WTC11 (cell line): ENCODE results near the gene STAT3. TPM values are rescaled to one million over a fixed set of nuclear protein-coding genes. Genes with fewer than 3 reads are reported as not detected.

Experiments used
- ATAC-seq: fragments of 200-7000 bp; cut with Tn5 transposase; 2 replicates; pipeline ENCODE4 v1.10.0; 2021; ENCODE audit warnings: mild to moderate bottlenecking, moderate library complexity
- CTCF ChIA-PET: fragments of 300-600 bp; sonication (Branson Sonifier 250); formaldehyde crosslinking; loops from one replicate; lab custom pipeline; 2021; ENCODE audit warnings: antibody characterized with exemption; lab: Charles Lee
- POLR2A ChIA-PET: fragments of 350-600 bp; sonication (Branson Sonifier 250); formaldehyde crosslinking; loops from one replicate; lab custom pipeline; 2021; ENCODE audit warnings: antibody characterized with exemption; lab: Charles Lee
- DNase-seq: peaks from one replicate; pipeline ENCODE4 v3.0.0; 2021; ENCODE audit warnings: low spot score
- H3K27ac Mint-ChIP-seq: 2 replicates; pipeline ENCODE4 v1.8.0; 2021; ENCODE audit warnings: mixed read lengths
- H3K27me3 Mint-ChIP-seq: 2 replicates; pipeline ENCODE4 v1.8.0; 2021; ENCODE audit warnings: low read depth, mild to moderate bottlenecking, moderate library complexity, mixed read lengths
- H3K36me3 Mint-ChIP-seq: 2 replicates; pipeline ENCODE4 v1.8.0; 2021; ENCODE audit warnings: mixed read lengths
- H3K4me1 Mint-ChIP-seq: 2 replicates; pipeline ENCODE4 v1.8.0; 2022; ENCODE audit warnings: mixed read lengths
- H3K4me3 Mint-ChIP-seq: 2 replicates; pipeline ENCODE4 v1.8.0; 2021; ENCODE audit warnings: mild to moderate bottlenecking, moderate library complexity, mixed read lengths
- H3K9me3 Mint-ChIP-seq: 2 replicates; pipeline ENCODE4 v1.8.0; 2021; ENCODE audit warnings: mixed read lengths
- CBFB ChIP-seq: sonication (generic); formaldehyde crosslinking; IDR thresholded peaks from 2 replicates; pipeline ENCODE4 v1.8.1; 2022; ENCODE audit warnings: mild to moderate bottlenecking, low read depth, missing genetic modification reagents
- GTF2I ChIP-seq: fragments of 250-450 bp; sonication (Bioruptor Pico); conservative IDR thresholded peaks from 2 replicates; pipeline ENCODE4 v1.4.0; 2021; ENCODE audit warnings: mild to moderate bottlenecking
- KAT7 ChIP-seq: sonication (generic); formaldehyde crosslinking; IDR thresholded peaks from 2 replicates; pipeline ENCODE4 v1.8.1; 2023; ENCODE audit warnings: missing genetic modification reagents, mild to moderate bottlenecking, borderline replicate concordance
- NFYB ChIP-seq: sonication (generic); formaldehyde crosslinking; conservative IDR thresholded peaks from 2 replicates; pipeline ENCODE4 v1.8.0; 2022; ENCODE audit warnings: low read depth, missing genetic modification reagents
- SMAD3 ChIP-seq: sonication (generic); formaldehyde crosslinking; IDR thresholded peaks from 2 replicates; pipeline ENCODE4 v1.8.0; 2022; ENCODE audit warnings: missing genetic modification reagents, mild to moderate bottlenecking, borderline replicate concordance
- ZNF423 ChIP-seq: fragments of 250-450 bp; sonication (Bioruptor Pico); IDR thresholded peaks from 2 replicates; pipeline ENCODE4 v2.1.2; 2022; ENCODE audit warnings: mild to moderate bottlenecking, moderate library complexity
- total RNA-seq: library from RNA; stranded (reverse); gene quantifications from 3 replicates; pipeline ENCODE4 v1.2.3, GENCODE V29; 2021
- TF ChIP-seq, protein P1 (sequence below): fragments of 250-450 bp; sonication (Bioruptor Pico); IDR thresholded peaks from 2 replicates; pipeline ENCODE4 v1.8.0; 2021; ENCODE audit warnings: mild to moderate bottlenecking
- TF ChIP-seq, protein P2 (sequence below): fragments of 250-450 bp; sonication (Bioruptor Pico); conservative IDR thresholded peaks from 2 replicates; pipeline ENCODE4 v1.9.0; 2021; ENCODE audit warnings: mild to moderate bottlenecking
- TF ChIP-seq, protein P3 (sequence below): sonication (generic); formaldehyde crosslinking; IDR thresholded peaks from 2 replicates; pipeline ENCODE4 v1.8.1; 2022; ENCODE audit warnings: missing genetic modification reagents, borderline replicate concordance
- TF ChIP-seq, protein P4 (sequence below): sonication (generic); formaldehyde crosslinking; IDR thresholded peaks from 2 replicates; pipeline ENCODE4 v1.8.1; 2023; ENCODE audit warnings: mild to moderate bottlenecking, missing genetic modification reagents, moderate library complexity
- TF ChIP-seq, protein P5 (sequence below): fragments of 250-450 bp; sonication (Bioruptor Pico); IDR thresholded peaks from 2 replicates; pipeline ENCODE4 v1.9.0; 2021; ENCODE audit warnings: mild to moderate bottlenecking
- TF ChIP-seq, protein P6 (sequence below): sonication (generic); formaldehyde crosslinking; IDR thresholded peaks from 2 replicates; pipeline ENCODE4 v1.8.1; 2023; ENCODE audit warnings: mild to moderate bottlenecking, missing genetic modification reagents, moderate library complexity
- TF ChIP-seq, protein P7 (sequence below): sonication (generic); formaldehyde crosslinking; IDR thresholded peaks from 2 replicates; pipeline ENCODE4 v1.8.1; 2022; ENCODE audit warnings: low read depth, mild to moderate bottlenecking, moderate library complexity, missing genetic modification reagents, borderline replicate concordance

STAT3 gene
- total RNA-seq, 1 experiment from 2014 or later, result 98.0 TPM

DNA sequence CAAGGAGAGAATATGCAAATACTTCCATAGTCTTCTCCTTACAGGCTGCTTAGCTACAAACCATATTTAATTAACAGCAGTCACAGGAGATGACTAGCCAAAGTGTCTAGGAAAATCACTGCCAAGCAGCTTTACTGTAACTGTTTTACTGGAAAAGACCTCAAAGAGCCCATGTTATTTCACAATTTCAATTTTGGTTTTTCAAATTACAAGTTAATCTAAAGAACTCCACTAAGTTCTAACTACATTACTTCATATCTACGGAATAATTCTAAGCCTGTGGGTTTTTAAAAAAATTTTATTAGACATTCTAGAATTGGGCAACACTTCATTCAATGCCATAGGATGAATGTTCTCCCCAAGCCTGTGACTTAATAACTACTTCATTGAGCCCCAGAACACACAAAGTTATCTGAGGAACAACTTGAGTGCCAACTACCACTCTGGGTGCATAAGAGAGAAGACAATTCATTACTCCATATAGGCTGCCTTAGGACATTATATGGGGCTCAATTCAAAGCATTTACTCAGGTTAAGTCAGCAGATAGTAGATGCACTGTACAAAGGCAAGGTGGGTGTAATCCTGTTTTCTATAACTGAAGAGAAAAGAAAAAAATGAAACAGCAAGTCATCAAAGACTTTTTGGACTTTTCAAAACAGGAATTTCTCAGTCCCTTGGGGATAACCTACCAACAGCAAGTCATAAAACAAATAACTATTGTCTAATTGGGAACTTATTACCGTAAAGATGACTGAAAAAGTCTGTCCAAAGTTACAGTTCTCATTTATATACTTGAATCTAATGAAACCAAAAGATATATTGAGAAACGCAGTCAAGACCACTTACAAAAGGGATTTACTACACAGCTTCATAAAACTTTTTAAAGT, 33.0 kb downstream of the STAT3 start:
- TF ChIP-seq NFYB (CRISPR knock-in tag), result no peak
- TF ChIP-seq, protein P1, sequence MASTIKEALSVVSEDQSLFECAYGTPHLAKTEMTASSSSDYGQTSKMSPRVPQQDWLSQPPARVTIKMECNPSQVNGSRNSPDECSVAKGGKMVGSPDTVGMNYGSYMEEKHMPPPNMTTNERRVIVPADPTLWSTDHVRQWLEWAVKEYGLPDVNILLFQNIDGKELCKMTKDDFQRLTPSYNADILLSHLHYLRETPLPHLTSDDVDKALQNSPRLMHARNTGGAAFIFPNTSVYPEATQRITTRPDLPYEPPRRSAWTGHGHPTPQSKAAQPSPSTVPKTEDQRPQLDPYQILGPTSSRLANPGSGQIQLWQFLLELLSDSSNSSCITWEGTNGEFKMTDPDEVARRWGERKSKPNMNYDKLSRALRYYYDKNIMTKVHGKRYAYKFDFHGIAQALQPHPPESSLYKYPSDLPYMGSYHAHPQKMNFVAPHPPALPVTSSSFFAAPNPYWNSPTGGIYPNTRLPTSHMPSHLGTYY (CRISPR knock-in tag), result no peak
- TF ChIP-seq, protein P2, sequence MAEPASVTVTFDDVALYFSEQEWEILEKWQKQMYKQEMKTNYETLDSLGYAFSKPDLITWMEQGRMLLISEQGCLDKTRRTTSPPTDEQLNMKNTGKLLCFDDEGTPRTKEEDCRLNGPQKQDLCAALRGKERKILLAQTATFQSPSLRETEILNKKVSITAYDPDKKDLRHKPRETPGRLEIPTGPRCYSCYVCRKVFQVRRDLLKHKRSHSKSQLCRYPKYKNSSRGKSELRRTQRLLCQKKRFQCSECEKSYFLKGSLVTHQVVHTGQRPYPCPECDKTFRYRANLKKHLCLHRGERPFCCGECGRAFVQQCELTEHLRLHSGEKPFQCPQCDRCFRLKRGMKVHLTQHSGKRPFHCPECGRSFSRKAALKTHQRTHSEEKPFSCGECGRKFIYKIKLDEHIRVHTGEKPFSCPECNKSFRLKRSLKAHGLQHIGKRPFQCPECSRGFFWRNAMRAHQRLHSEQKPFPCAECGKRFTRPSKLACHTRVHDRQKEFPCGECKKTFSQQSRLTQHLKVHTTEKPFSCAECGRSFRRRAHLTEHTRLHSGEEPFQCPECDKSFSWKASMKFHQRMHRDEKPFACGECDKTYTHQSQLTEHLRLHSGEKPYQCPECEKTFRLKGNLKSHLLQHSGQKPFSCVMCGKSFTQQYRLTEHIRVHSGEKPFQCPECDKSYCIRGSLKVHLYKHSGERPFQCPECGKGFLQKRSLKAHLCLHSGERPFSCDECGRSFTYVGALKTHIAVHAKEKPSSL, result no peak
- TF ChIP-seq CBFB, result no peak
- no peak for TF ChIP-seq SMAD3 (CRISPR knock-in tag)
- TF ChIP-seq, protein P3, sequence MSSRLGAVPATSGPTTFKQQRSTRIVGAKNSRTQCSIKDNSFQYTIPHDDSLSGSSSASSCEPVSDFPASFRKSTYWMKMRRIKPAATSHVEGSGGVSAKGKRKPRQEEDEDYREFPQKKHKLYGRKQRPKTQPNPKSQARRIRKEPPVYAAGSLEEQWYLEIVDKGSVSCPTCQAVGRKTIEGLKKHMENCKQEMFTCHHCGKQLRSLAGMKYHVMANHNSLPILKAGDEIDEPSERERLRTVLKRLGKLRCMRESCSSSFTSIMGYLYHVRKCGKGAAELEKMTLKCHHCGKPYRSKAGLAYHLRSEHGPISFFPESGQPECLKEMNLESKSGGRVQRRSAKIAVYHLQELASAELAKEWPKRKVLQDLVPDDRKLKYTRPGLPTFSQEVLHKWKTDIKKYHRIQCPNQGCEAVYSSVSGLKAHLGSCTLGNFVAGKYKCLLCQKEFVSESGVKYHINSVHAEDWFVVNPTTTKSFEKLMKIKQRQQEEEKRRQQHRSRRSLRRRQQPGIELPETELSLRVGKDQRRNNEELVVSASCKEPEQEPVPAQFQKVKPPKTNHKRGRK (CRISPR knock-in tag), result no peak
- TF ChIP-seq, protein P4, sequence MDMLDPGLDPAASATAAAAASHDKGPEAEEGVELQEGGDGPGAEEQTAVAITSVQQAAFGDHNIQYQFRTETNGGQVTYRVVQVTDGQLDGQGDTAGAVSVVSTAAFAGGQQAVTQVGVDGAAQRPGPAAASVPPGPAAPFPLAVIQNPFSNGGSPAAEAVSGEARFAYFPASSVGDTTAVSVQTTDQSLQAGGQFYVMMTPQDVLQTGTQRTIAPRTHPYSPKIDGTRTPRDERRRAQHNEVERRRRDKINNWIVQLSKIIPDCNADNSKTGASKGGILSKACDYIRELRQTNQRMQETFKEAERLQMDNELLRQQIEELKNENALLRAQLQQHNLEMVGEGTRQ (CRISPR knock-in tag), result no peak
- POLR2A ChIA-PET, result no interaction called here
- CTCF ChIA-PET, result interaction anchor here (0.7 to 1.3 kb wide), 2 partner anchors 68 to 162 kb away, joined by 3 read pairs; partner anchors contain the start of gene CAVIN1
- H3K9me3 Mint-ChIP-seq, result no peaks in the 10 kb centered on the region
- no peak overlapping the region for H3K4me3 Mint-ChIP-seq
- 0 out of 2 replicates have a peak overlapping the region, but pooled peaks have one; percentile 13 for H3K27ac Mint-ChIP-seq
- no peaks in the 10 kb centered on the region for H3K27me3 Mint-ChIP-seq
- peaks cover 5% of the 10 kb centered on the region for H3K4me1 Mint-ChIP-seq
- DNase-seq (no peak), ATAC-seq (no peak)
- no peaks in the 10 kb centered on the region for H3K36me3 Mint-ChIP-seq

DNA sequence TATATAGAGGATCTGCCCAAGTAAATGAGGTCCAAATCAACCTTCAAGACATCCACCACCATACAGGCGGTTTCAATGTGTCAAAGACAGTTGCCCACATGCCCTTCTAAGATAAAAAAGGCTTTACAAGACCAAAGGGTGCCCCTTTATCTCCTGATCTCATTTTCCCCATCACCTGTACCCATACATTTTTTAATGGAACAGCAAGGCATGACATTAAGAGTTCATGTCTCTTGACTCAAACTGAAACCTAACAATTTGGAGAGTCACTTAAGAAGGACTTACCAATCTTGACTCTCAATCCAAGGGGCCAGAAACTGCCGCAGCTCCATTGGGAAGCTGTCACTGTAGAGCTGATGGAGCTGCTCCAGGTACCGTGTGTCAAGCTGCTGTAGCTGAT, 40.1 kb downstream of the STAT3 start:
- DNase-seq (no peak), ATAC-seq (no peak)
- TF ChIP-seq, protein P5, sequence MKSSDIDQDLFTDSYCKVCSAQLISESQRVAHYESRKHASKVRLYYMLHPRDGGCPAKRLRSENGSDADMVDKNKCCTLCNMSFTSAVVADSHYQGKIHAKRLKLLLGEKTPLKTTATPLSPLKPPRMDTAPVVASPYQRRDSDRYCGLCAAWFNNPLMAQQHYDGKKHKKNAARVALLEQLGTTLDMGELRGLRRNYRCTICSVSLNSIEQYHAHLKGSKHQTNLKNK (CRISPR knock-in tag), result no peak
- TF ChIP-seq KAT7 (CRISPR knock-in tag), result no peak
- TF ChIP-seq, protein P6, sequence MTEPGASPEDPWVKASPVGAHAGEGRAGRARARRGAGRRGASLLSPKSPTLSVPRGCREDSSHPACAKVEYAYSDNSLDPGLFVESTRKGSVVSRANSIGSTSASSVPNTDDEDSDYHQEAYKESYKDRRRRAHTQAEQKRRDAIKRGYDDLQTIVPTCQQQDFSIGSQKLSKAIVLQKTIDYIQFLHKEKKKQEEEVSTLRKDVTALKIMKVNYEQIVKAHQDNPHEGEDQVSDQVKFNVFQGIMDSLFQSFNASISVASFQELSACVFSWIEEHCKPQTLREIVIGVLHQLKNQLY (CRISPR knock-in tag), result no peak
- no peak for TF ChIP-seq ZNF423 (CRISPR knock-in tag)
- TF ChIP-seq GTF2I (CRISPR knock-in tag), result no peak
- TF ChIP-seq, protein P4 (CRISPR knock-in tag), result no peak
- TF ChIP-seq, protein P2, result no peak
- TF ChIP-seq, protein P7, sequence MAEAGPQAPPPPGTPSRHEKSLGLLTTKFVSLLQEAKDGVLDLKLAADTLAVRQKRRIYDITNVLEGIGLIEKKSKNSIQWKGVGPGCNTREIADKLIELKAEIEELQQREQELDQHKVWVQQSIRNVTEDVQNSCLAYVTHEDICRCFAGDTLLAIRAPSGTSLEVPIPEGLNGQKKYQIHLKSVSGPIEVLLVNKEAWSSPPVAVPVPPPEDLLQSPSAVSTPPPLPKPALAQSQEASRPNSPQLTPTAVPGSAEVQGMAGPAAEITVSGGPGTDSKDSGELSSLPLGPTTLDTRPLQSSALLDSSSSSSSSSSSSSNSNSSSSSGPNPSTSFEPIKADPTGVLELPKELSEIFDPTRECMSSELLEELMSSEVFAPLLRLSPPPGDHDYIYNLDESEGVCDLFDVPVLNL, result no peak
- peaks cover 23% of the 10 kb centered on the region for H3K4me1 Mint-ChIP-seq
- H3K27me3 Mint-ChIP-seq, result no peaks in the 10 kb centered on the region
- POLR2A ChIA-PET, result interaction anchor here (0.5 to 1.0 kb wide), 2 partner anchors 16 to 19 kb away, joined by 3 read pairs; no protein-coding TSS in a partner anchor
- H3K4me3 Mint-ChIP-seq, result no peak overlapping the region
- peaks cover 37% of the 10 kb centered on the region for H3K36me3 Mint-ChIP-seq
- CTCF ChIA-PET, result interaction anchor here (1.4 kb wide), 1 partner anchor 58 kb away, joined by 5 read pairs; no protein-coding TSS in a partner anchor
- H3K27ac Mint-ChIP-seq, result peak overlapping the region; percentile 75; the same call in 1 of the 2 replicates
- H3K9me3 Mint-ChIP-seq, result no peaks in the 10 kb centered on the region
